Gastroesophageal sphincter (tissue), 4 donors: ENCODE measurements around the gene L3MBTL4. TPM values are rescaled to one million over a fixed set of nuclear protein-coding genes. Genes with fewer than 3 reads are reported as not detected.

ENCODE experiments used
- small RNA-seq, 4 donors: library from RNA; depleted of rRNA; stranded (forward); fragments of <200 nt; gene quantifications; one replicate each; pipeline ENCODE3, GENCODE V24; 2016
- total RNA-seq, 4 donors: library from RNA; depleted of rRNA; stranded (reverse); fragments of >200 nt; gene quantifications; one replicate each; pipeline ENCODE4 v1.1.0, GENCODE V29; 2016

Gene L3MBTL4
- total RNA-seq, 4 donors from 2014 or later: 0.46 to 8.1 (median 4.9) TPM

Small RNA genes lying within 50 kb of the gene (small RNA-seq; reads per million reads assigned to genes)
- gene RNU5F-3P: 0 reads per million in 4 donors
- 0 reads per million in 4 donors for gene RNU6-349P
